ENCODE results near the gene XK.

XK gene

GRCh38 chrX:37752281-37752680 lies 66.7 kb downstream of the XK start:
- CTCF ChIA-PET, result no interaction called here
- no peak for TF ChIP-seq CTCF (IDR thresholded peaks at IDR 0.05; ENCODE audit: insufficient read depth, low read length, missing control alignments)

GRCh38 chrX:37752936-37753335 lies 67.3 kb downstream of the XK start:
- CTCF ChIA-PET, result no interaction called here
- POLR2A ChIA-PET, result no interaction called here
- no peak overlapping the region for H3K4me3 ChIP-seq (ENCODE audit: low read depth, low read length)
- TF ChIP-seq CTCF (IDR thresholded peaks at IDR 0.05; ENCODE audit: insufficient read depth, low read length, missing control alignments), result no peak
- DNase-seq (ENCODE audit: low read depth, low spot score), result no peak

More at GRCh38 chrX:37752281-37752680, 66.7 kb downstream of the XK start:
- H3K4me3 ChIP-seq (ENCODE audit: low read depth, low read length), result no peak overlapping the region
- DNase-seq (ENCODE audit: low read depth, low spot score), result no peak
- POLR2A ChIA-PET, result no interaction called here

GRCh38 chrX:37753384-37753783 lies 67.8 kb downstream of the XK start:
- no peak for TF ChIP-seq CTCF (IDR thresholded peaks at IDR 0.05; ENCODE audit: insufficient read depth, low read length, missing control alignments)

DNA sequence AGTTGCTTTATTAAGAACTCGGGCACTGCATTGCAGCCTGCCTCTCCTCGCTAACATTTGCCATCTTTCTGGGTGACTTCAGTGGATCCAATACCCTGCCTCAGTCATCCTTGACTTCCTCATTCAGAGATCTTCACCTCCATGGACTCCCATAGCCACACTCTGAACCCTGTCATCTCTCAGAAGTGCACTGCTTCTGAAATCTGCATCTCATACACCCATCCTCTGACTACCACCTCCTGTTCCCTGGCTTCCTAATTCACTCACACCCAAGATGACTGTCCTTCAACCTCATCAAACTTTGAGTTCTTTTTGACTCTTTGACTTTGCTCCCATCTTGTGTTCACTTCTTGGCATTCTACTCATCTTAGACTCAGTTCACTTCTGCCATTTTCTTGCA lies 68.9 kb downstream of the XK start:
- POLR2A ChIA-PET, result no interaction called here
- TF ChIP-seq CTCF (IDR thresholded peaks at IDR 0.05; ENCODE audit: insufficient read depth, low read length, missing control alignments), result no peak
- DNase-seq (ENCODE audit: low read depth, low spot score), result no peak
- H3K4me3 ChIP-seq (ENCODE audit: low read depth, low read length), result no peak overlapping the region
- CTCF ChIA-PET, result no interaction called here

More at GRCh38 chrX:37753384-37753783, 67.8 kb downstream of the XK start:
- DNase-seq (ENCODE audit: low read depth, low spot score), result no peak
- ChIA-PET POLR2A (no interaction called here), CTCF (no interaction called here)
- H3K4me3 ChIP-seq (ENCODE audit: low read depth, low read length), result no peak overlapping the region

DNA sequence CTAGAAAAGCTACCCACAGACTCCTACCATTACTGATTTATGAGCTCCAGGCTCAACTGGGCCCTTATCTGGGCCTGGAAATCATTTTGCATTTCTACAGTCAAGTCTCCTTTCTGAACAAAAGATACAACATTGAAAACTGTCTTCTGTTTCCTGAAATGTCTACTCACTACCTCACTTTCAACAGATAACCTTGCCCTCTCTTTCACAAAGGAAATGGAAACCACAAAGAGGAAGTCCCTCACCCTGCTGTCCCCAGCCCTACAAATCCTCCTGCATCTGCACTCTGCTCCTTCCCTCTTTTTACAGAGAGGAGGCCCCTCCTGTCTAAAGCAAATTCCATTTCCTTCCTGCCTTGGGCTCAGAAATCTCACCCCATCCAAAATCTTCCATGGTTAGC lies 69.4 kb downstream of the XK start:
- POLR2A ChIA-PET, result no interaction called here
- no peak for TF ChIP-seq CTCF (IDR thresholded peaks at IDR 0.05; ENCODE audit: insufficient read depth, low read length, missing control alignments)
- H3K4me3 ChIP-seq (ENCODE audit: low read depth, low read length), result no peak overlapping the region
- CTCF ChIA-PET, result no interaction called here
- DNase-seq (ENCODE audit: low read depth, low spot score), result no peak

DNA sequence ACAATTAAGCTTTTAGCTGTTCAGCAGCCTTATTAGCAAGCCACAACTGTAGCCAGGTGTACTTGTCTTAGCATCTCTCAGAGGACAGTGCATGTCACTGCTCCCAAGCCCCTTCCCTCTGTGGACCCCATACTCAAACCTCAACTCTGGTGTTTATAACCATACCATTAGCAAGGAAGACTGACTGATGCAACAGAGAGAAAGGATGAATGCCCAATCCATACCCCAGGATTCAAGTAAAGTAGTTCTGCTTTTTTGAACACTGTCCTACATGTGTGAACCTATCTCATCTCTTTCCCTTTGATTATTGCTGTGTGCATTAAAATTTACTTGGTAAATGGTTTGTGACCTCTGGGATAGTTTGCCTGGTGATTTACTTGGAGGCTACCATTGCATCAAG lies 71.5 kb downstream of the XK start:
- no peak for DNase-seq (ENCODE audit: low read depth, low spot score)
- CTCF ChIA-PET, result no interaction called here
- POLR2A ChIA-PET, result no interaction called here
- H3K4me3 ChIP-seq (ENCODE audit: low read depth, low read length), result no peak overlapping the region
- no peak for TF ChIP-seq CTCF (IDR thresholded peaks at IDR 0.05; ENCODE audit: insufficient read depth, low read length, missing control alignments)
